K562 (cell line): Measurements from ENCODE around the gene CEMIP. TPM values are rescaled to one million over a fixed set of nuclear protein-coding genes. Genes with fewer than 3 reads are reported as not detected.

Source experiments
- CBFA2T3 ChIP-seq: fragments of 450-650 bp; IDR thresholded peaks from 2 replicates; pipeline ENCODE4 v1.6.1; 2017
- CHD1 ChIP-seq: fragments of 200-600 bp; sonication (generic); IDR thresholded peaks from one replicate; pipeline ENCODE4 v1.6.1; 2012; ENCODE audit warnings: mild to moderate bottlenecking, moderate library complexity, low read length, inconsistent platforms
- CSDE1 ChIP-seq, 2 experiments: fragments of 450-650 bp; IDR thresholded peaks; 2 replicates each; pipeline ENCODE4 v1.6.1; 2016; ENCODE audit warnings: mild to moderate bottlenecking in 1 of 2
- GABPA ChIP-seq: fragments of 200-800 bp; sonication (Bioruptor generic); conservative IDR thresholded peaks from 2 replicates; pipeline ENCODE4 v1.6.1; 2016; ENCODE audit warnings: low read depth, missing genetic modification characterization, missing compliant biosample characterization
- LCOR ChIP-seq: sonication (generic); formaldehyde crosslinking; IDR thresholded peaks from 2 replicates; pipeline ENCODE4 v1.8.0; 2022; ENCODE audit warnings: mild to moderate bottlenecking, missing genetic modification reagents
- NR0B1 ChIP-seq: fragments of 450-650 bp; IDR thresholded peaks from one replicate; pipeline ENCODE4 v1.6.1; 2018; ENCODE audit warnings: mild to moderate bottlenecking, moderate library complexity; ENCODE audit not compliant: partially characterized antibody
- NR3C1 ChIP-seq: sonication (generic); formaldehyde crosslinking; IDR thresholded peaks from 2 replicates; pipeline ENCODE4 v1.8.1; 2022; ENCODE audit warnings: missing genetic modification reagents
- POLR2B ChIP-seq: fragments of 450-650 bp; IDR thresholded peaks from 2 replicates; pipeline ENCODE4 v1.6.1; 2018; ENCODE audit warnings: low read depth; ENCODE audit not compliant: partially characterized antibody
- POU5F1 ChIP-seq: fragments of 150-350 bp; IDR thresholded peaks from 2 replicates; pipeline ENCODE4 v1.6.1; 2014; ENCODE audit warnings: borderline replicate concordance, low read length, low read depth, mild to moderate bottlenecking; ENCODE audit not compliant: partially characterized antibody
- SIRT6 ChIP-seq: IDR thresholded peaks from one replicate; pipeline ENCODE4 v1.6.1; 2012; ENCODE audit warnings: low read depth, mild to moderate bottlenecking, control low read depth, inconsistent platforms, low read length, moderate library complexity
- TAF15 ChIP-seq: fragments of 200-400 bp; formaldehyde crosslinking; IDR thresholded peaks from 2 replicates; pipeline ENCODE4 v1.6.1; 2017; ENCODE audit warnings: mild to moderate bottlenecking, low read depth, low read length, moderate library complexity
- UBTF ChIP-seq, 2 experiments: IDR thresholded peaks; 2 replicates each; pipeline ENCODE4 v1.6.1; 2012; ENCODE audit warnings: improper control_type of control experiment in 2 of 2, low read depth in 2 of 2, low read length in 2 of 2, borderline replicate concordance in 1 of 2
- ZBTB40 ChIP-seq, 2 experiments: fragments of 450-650 bp in 1 of 2; sonication (generic) in 1 of 2; formaldehyde crosslinking in 1 of 2; IDR thresholded peaks; 2 replicates each; pipeline versions ENCODE4 v1.7.1 to v1.9.0; 2016 to 2022; ENCODE audit warnings: inconsistent platforms in 1 of 2, mild to moderate bottlenecking in 1 of 2, missing genetic modification reagents in 1 of 2
- ZFX ChIP-seq: sonication (generic); formaldehyde crosslinking; IDR thresholded peaks from 2 replicates; pipeline ENCODE4 v1.8.0; 2022; ENCODE audit warnings: mild to moderate bottlenecking, missing genetic modification reagents, moderate library complexity
- ZKSCAN1 ChIP-seq: fragments of 150-350 bp; IDR thresholded peaks from 2 replicates; pipeline ENCODE4 v1.6.1; 2016; ENCODE audit warnings: low read depth, low read length
- polyA plus RNA-seq, 8 experiments: library from polyadenylated mRNA; depleted of rRNA in 4 of 8; stranded (reverse) in 5 of 8; unstranded in 3 of 8; fragments of >200 nt; fragmentation: Nextera tagmentation in 2 of 8; fragmentation: Illumina TruSeq in 1 of 8; extraction: Ambion mirVana in 2 of 8; extraction: Trizol in 1 of 8; gene quantifications; 2 replicates each; pipeline versions ENCODE4 v1.2.1 to v1.2.3, GENCODE V29; 2011 to 2014; ENCODE audit warnings: inconsistent platforms in 1 of 8, missing spikeins in 1 of 8
- total RNA-seq, 7 experiments: library from RNA; depleted of rRNA in 6 of 7; stranded (reverse); fragments of >200 nt in 6 of 7; fragmentation: Illumina TruSeq in 2 of 7; extraction: Trizol in 2 of 7; gene quantifications; 2 replicates each; pipeline versions ENCODE4 v1.2.1 to v1.2.3, GENCODE V29; 2011 to 2021; ENCODE audit warnings: low replicate concordance in 1 of 7

CEMIP gene
- total and polyA plus RNA-seq, 9 of the 15 experiments (the other 6 are each of a cell fraction or from before 2014, with no cell fraction given), result 0.33 TPM; not detected in 8

GRCh38 chr15:80989081-80989517 lies 209.9 kb downstream of the CEMIP start (continued):
- TF ChIP-seq ZKSCAN1, result no peak
- no peak for TF ChIP-seq CSDE1 (IDR thresholded peaks at IDR 0.05)
- no peak for TF ChIP-seq NR3C1 (CRISPR knock-in tag)
- no peak for TF ChIP-seq NR0B1
- TF ChIP-seq SIRT6, result no peak
- no peak for TF ChIP-seq POU5F1
- peak; percentile 51; the same call in 1 of the 2 replicates for TF ChIP-seq CBFA2T3
- TF ChIP-seq UBTF (IDR thresholded peaks at IDR 0.05; ENCODE audit: borderline replicate concordance in 1 of 2, low read depth in 2 of 2, low read length in 2 of 2), result no peak
- TF ChIP-seq ZBTB40 (IDR thresholded peaks at IDR 0.05), result no peak
- no peak for TF ChIP-seq ZBTB40 (CRISPR knock-in tag; IDR thresholded peaks at IDR 0.05)
- no peak for TF ChIP-seq GABPA
- no peak for TF ChIP-seq TAF15
- no peak for TF ChIP-seq ZFX
- TF ChIP-seq LCOR (CRISPR knock-in tag), result no peak
- no peak for TF ChIP-seq POLR2B
- peak; percentile 81 for TF ChIP-seq CHD1
